Loucy (cell line): ENCODE data around the gene AMN.

Source experiments
- EZH2phosphoT487 ChIP-seq: fragments of 200-600 bp; IDR thresholded peaks from 2 replicates; pipeline ENCODE4 v1.6.1; 2018; ENCODE audit warnings: antibody characterized with exemption, mild to moderate bottlenecking, moderate library complexity, borderline replicate concordance
- TF ChIP-seq, protein P1 (sequence below): fragments of 200-600 bp; sonication (generic); conservative IDR thresholded peaks from 2 replicates; pipeline ENCODE4 v1.5.1; 2014; ENCODE audit warnings: mild to moderate bottlenecking, antibody characterized with exemption, low read length

DNA sequence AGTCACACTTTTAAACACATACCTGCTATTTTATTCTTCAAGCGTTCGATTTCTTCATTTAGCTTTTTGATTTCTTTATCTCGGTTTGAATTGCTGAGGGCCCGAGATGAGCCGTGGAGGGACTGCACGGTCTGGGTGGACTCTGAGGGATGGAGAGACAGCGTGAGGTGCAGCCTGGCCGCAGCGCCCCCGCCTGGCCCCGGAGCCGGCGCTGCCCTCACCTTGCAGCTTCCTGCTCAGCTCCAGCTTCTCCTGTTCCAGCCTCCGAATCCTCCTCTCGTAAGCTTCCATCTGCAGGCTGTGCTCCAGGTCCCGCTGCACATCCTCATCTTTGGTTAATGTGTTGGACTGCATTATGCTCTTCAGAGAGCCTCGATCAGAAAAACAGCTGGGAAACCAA is 53.2 kb downstream of the AMN start:
- TF ChIP-seq, protein P1, sequence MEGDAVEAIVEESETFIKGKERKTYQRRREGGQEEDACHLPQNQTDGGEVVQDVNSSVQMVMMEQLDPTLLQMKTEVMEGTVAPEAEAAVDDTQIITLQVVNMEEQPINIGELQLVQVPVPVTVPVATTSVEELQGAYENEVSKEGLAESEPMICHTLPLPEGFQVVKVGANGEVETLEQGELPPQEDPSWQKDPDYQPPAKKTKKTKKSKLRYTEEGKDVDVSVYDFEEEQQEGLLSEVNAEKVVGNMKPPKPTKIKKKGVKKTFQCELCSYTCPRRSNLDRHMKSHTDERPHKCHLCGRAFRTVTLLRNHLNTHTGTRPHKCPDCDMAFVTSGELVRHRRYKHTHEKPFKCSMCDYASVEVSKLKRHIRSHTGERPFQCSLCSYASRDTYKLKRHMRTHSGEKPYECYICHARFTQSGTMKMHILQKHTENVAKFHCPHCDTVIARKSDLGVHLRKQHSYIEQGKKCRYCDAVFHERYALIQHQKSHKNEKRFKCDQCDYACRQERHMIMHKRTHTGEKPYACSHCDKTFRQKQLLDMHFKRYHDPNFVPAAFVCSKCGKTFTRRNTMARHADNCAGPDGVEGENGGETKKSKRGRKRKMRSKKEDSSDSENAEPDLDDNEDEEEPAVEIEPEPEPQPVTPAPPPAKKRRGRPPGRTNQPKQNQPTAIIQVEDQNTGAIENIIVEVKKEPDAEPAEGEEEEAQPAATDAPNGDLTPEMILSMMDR = 0 out of 2 replicates have a peak, but pooled peaks have one; percentile 13
- no peak for TF ChIP-seq EZH2phosphoT487
